Activated T-helper 17 cell treated with anti-CD3 and anti-CD28 coated beads, Interleukin-2, amount 50 U/mL, for 72 hours (primary cell): ENCODE results near the gene NEU3. TPM values are rescaled to one million over a fixed set of nuclear protein-coding genes. Genes with fewer than 3 reads are reported as not detected.
A peak's percentile ranks its signal among the peaks of the same experiment; 100 is the strongest.
"Not testable (repeated sequence)": the region's sequence is repeated elsewhere in the genome, so short reads cannot be mapped to it uniquely, and the experiment has no call there.

ENCODE experiments used
- ATAC-seq: fragments of 150-1000 bp; cut with Tn5 transposase; replicated peaks from 2 replicates; pipeline ENCODE4 v1.10.0; 2021; ENCODE audit warnings: mild to moderate bottlenecking, moderate library complexity
- H3K27ac Mint-ChIP-seq: one replicate; pipeline ENCODE4 v1.8.0; 2022; ENCODE audit warnings: mixed read lengths
- H3K27me3 Mint-ChIP-seq: one replicate; pipeline ENCODE4 v1.8.0; 2022; ENCODE audit warnings: mixed read lengths
- H3K36me3 Mint-ChIP-seq: one replicate; pipeline ENCODE4 v1.8.0; 2022; ENCODE audit warnings: low read depth, mild to moderate bottlenecking, mixed read lengths
- H3K4me1 Mint-ChIP-seq: one replicate; pipeline ENCODE4 v1.8.0; 2022; ENCODE audit warnings: mixed read lengths
- H3K4me3 Mint-ChIP-seq: one replicate; pipeline ENCODE4 v1.8.0; 2022; ENCODE audit warnings: mild to moderate bottlenecking, mixed read lengths
- H3K9me3 Mint-ChIP-seq: one replicate; pipeline ENCODE4 v1.8.0; 2022; ENCODE audit warnings: mixed read lengths
- total RNA-seq, 2 donors: library from RNA; stranded (reverse); gene quantifications; one replicate each; pipeline ENCODE4 v1.2.3, GENCODE V29; 2022

NEU3 gene
- total RNA-seq, 2 donors from 2014 or later, result 19.5 to 26.4 TPM

DNA sequence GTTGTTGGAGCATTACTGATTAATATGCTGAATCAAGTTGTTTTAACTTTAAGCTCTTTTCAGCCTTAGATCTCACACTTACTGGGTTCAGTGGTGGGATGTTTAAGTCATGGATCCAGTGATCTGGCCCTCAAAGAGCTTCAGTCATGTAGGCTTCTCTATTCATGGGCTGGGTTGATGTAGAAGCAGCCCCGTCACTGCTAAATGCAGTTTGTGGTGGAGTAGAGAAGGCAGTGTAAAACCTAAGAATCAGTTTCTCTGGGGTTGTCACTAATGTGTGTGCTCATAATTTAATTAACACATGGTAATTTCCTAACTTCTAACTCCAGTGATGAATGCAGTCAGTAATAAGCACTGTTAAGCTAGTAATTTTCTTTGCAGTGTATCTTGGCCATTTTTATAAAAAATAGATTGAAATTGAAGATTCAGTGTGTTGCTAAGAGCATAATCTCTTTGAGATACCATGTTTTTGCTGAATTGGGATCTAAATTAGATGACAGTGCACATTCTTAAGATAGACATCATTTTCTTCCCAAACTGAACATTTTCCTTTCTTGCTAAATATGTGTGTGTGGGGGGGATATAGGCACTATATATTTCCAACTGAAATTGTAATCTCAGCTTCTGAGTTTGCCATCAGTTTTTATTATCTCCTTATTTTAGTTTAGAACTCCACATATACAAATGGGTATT is 30.6 kb upstream of the NEU3 start:
- peaks cover 54% of the 10 kb centered on the region for H3K4me1 Mint-ChIP-seq
- no peaks in the 10 kb centered on the region for H3K9me3 Mint-ChIP-seq
- no peak overlapping the region for H3K4me3 Mint-ChIP-seq
- peaks cover 99% of the 10 kb centered on the region for H3K36me3 Mint-ChIP-seq
- peak overlapping the region; percentile 1 for H3K27ac Mint-ChIP-seq
- no peaks in the 10 kb centered on the region for H3K27me3 Mint-ChIP-seq
- no peak for ATAC-seq

DNA sequence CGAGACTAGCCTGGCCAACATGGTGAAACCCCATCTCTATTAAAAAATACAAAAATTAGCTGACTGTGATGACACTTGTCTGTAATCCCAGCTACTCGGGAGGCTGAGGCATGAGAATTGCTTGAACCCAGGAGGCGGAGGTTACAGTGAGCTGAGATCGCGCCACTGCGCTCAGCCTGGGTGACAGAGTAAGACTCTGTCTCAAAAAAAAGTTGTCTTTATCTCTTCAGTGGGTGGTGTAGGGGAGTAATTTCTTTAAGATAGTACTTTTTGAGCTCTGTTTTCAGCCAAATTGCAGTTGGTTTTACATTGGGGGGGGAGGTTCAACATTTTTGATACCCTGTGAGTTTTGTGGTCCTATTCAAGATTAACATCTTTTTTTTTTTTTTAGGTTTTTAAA is 28.6 kb upstream of the NEU3 start:
- H3K27me3 Mint-ChIP-seq, ATAC-seq, H3K4me3 Mint-ChIP-seq, H3K9me3 Mint-ChIP-seq: not testable (repeated sequence)
- H3K27ac Mint-ChIP-seq, result peak overlapping the region; percentile 58
- peaks cover 51% of the 10 kb centered on the region for H3K4me1 Mint-ChIP-seq
- peaks cover 99% of the 10 kb centered on the region for H3K36me3 Mint-ChIP-seq

DNA sequence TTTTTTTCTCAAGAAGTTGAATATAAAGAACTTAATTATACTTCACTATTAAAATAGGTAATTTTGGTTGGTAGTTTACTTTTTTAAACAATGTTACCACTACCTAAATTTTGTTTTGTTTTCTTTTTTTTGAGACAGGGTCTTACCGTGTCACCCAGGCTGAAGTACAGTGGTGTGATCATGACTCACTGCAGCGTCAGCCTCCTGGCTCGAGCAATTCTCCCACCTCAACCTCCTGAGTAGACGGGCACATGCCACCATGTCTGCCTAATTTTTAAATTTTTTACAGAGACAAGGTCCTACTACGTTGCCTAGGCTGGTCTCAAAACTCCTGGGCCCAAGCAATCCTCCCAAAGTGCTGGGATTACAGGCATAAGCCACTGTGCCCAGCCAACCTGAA is 22.1 kb upstream of the NEU3 start:
- H3K4me1 Mint-ChIP-seq, result peaks cover 13% of the 10 kb centered on the region
- no peak for ATAC-seq
- H3K27ac Mint-ChIP-seq, result no peak overlapping the region
- H3K36me3 Mint-ChIP-seq, result peaks cover 100% of the 10 kb centered on the region
- no peak overlapping the region for H3K4me3 Mint-ChIP-seq
- no peaks in the 10 kb centered on the region for H3K9me3 Mint-ChIP-seq
- H3K27me3 Mint-ChIP-seq, result no peaks in the 10 kb centered on the region

DNA sequence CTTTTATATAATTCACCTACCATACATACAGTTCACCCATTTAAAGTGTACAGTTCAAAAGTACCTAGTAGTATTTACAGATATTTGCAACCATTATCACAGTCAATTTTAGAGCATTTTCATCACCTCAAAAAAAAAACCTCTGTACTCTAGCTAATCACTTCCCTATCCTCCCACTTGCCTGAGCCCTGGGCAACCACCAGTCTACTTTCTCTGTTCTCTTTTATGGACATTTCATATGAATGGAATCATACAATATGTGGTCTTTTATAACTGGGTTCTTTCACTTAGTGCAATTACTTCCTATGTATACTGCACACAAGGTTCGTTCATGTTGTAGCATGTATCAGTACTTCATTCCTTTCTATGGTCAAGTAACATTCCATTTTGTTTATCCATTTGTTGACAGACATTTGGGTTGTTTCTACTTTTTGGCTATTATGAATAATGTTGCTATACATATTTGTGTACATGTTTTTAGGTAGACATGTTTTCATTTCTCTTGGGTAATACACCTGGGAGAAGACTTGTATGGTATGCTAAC is 17.8 kb upstream of the NEU3 start:
- ATAC-seq, result no peak
- Mint-ChIP-seq H3K27ac (no peak overlapping the region), H3K4me1 (peaks cover 6% of the 10 kb centered on the region), H3K4me3 (no peak overlapping the region), H3K9me3 (no peaks in the 10 kb centered on the region), H3K27me3 (no peaks in the 10 kb centered on the region), H3K36me3 (peaks cover 100% of the 10 kb centered on the region)

DNA sequence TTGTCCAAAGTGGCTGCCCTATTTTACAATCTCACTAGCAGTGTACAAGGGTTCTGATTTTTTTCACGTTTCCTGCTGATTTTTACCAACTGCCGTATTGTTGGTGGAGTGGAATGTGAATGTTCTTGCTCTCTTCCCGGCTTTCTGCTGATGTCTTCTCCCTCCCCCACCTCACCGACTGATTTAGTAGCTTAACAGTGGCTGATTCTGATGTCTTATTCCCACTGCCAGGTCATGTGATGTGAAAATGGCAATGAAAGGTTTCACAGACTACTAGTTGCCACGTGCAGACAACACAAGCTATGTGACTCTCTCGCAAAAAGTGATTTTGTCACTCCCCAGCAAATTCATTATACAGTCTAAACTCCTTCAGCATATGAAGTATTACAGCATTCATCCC is 17.3 kb upstream of the NEU3 start:
- Mint-ChIP-seq H3K27me3 (no peaks in the 10 kb centered on the region), H3K4me3 (no peak overlapping the region), H3K27ac (no peak overlapping the region), H3K9me3 (no peaks in the 10 kb centered on the region), H3K4me1 (peaks cover 6% of the 10 kb centered on the region), H3K36me3 (peaks cover 100% of the 10 kb centered on the region)
- no peak for ATAC-seq

DNA sequence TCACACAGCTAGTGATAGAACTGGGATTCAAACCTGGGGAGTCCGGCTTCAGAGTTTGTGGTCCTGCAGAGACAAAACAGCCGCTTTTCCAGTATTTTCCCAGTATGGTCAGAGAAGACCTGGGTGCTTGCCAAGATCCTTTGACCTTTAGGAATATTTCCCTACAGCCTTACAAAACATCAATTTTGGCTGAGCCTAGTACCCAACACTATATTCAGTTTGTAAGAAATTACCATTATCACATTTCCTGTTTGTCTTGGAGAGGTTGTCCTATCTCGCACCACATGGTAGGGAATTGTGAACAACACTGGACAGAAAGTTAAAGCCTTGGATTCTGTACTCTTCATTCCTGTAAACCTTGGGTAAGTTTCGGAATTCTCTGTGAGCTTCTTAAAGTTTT is 10.7 kb upstream of the NEU3 start:
- ATAC-seq, result no peak
- H3K4me1 Mint-ChIP-seq, result peaks cover 5% of the 10 kb centered on the region
- no peak overlapping the region for H3K27ac Mint-ChIP-seq
- H3K9me3 Mint-ChIP-seq, result no peaks in the 10 kb centered on the region
- peaks cover 76% of the 10 kb centered on the region for H3K36me3 Mint-ChIP-seq
- H3K27me3 Mint-ChIP-seq, result no peaks in the 10 kb centered on the region
- H3K4me3 Mint-ChIP-seq, result no peak overlapping the region

DNA sequence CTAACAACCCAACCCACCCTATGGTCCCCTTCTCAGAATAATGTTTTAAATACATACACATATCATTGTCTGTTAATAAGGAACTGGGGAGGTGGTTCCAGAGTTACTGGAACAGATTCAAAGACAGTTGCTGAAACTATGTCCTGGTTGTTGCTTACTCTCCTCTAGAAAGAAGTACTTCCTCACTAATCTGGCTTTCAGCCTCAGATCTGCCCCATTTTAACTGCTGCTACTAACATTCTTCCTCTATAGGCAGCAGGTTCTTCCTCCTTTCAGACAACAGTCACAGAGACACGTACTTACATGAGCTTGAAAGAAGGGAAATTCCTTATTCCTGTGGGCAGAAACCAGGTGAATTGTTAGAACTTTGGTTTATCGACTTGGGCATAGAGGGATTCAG is 8.1 kb upstream of the NEU3 start:
- Mint-ChIP-seq H3K36me3 (peaks cover 50% of the 10 kb centered on the region), H3K27ac (peak overlapping the region; percentile 25), H3K9me3 (no peaks in the 10 kb centered on the region), H3K4me1 (no peaks in the 10 kb centered on the region), H3K4me3 (no peak overlapping the region), H3K27me3 (no peaks in the 10 kb centered on the region)
- no peak for ATAC-seq

DNA sequence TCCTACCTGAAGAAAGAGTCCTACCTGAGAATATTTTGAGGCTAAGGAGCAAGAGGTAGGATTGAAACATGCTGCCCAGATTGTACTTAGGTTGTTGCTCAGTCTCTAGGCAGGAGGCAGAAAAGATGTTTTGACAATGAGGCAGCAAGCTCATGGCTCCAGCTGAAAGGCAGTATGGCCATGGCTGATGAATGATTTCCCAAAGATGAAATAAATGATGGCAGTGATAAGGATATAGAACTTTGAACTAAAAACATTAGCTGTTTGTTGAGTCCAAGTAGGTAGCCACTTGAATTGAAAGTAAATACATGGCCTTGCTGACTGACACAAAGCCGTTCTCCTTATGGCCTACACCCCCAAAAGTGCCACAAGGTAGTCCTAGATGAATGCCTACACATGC is 6.8 kb upstream of the NEU3 start:
- Mint-ChIP-seq H3K4me1 (no peaks in the 10 kb centered on the region), H3K27me3 (no peaks in the 10 kb centered on the region), H3K36me3 (peaks cover 38% of the 10 kb centered on the region), H3K4me3 (no peak overlapping the region), H3K9me3 (no peaks in the 10 kb centered on the region), H3K27ac (peak overlapping the region; percentile 9)
- ATAC-seq, result no peak

DNA sequence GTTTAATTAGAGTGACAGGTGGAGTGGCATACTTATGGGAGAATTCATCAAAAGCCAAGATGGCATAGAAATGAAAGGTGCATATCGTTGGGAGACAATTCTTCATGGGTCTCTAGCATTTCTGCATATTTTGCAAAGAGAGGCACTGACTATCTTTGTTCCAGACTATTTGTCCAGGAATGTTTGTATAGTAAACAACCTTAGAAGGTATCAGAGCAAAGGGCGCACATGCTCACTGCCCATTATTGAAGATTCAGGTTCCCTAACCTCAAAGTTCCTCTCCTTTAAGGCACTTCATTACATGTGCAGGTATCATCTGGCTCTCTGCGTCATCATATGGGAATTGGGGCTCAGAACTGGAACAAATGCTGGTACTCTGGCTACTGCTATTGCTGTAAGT is 4.7 kb upstream of the NEU3 start:
- no peak overlapping the region for H3K4me3 Mint-ChIP-seq

DNA sequence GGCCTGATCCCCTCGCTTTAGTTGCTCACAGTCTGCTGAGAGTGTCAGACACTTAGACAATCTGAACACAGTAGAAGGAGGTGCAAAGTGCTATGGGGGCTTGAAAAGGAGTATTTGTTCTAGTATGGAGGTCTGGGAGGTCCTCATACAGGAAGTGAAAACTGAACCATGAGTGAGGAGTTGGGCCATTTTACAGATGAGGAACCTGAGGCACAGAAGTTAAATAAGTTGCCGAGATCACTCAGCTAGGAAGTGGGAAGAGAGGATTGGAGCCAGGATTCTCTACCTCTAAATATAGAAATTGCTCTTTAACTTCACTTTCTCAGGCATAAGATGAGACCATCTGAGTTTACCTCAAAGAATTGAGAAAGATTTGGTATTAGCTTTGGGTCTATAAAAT is 4.0 kb upstream of the NEU3 start:
- H3K27me3 Mint-ChIP-seq, result no peaks in the 10 kb centered on the region
- ATAC-seq, result no peak

More for the DNA sequence above, 4.7 kb upstream of the NEU3 start:
- no peaks in the 10 kb centered on the region for H3K27me3 Mint-ChIP-seq
- no peak for ATAC-seq
- peaks cover 20% of the 10 kb centered on the region for H3K36me3 Mint-ChIP-seq
- H3K9me3 Mint-ChIP-seq, result no peaks in the 10 kb centered on the region
- no peaks in the 10 kb centered on the region for H3K4me1 Mint-ChIP-seq
- no peak overlapping the region for H3K27ac Mint-ChIP-seq

DNA sequence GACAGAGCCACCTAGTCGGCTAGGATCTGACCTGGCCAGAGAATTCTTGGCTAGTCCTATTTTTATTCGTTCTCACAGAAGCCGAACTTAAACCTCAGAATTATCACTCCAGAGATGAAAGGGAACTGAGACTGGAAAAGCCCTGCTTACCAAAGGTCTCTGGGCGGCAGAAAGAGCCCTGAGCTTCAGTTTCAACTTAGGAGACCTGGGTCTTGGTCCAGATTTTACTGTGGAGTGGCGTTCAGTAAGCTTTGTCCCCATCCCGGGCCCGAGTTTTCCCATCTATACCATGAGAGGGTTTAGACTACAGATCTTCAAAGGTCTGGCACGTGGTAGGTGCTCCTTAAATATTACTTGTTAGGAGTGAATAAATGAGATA is 516 bp downstream of the NEU3 start:
- peak overlapping the region; percentile 93 for H3K4me3 Mint-ChIP-seq

More for the DNA sequence above, 4.0 kb upstream of the NEU3 start:
- Mint-ChIP-seq H3K9me3 (no peaks in the 10 kb centered on the region), H3K27ac (peak overlapping the region; percentile 6), H3K36me3 (peaks cover 13% of the 10 kb centered on the region), H3K4me1 (peaks cover 6% of the 10 kb centered on the region), H3K4me3 (no peak overlapping the region)

DNA sequence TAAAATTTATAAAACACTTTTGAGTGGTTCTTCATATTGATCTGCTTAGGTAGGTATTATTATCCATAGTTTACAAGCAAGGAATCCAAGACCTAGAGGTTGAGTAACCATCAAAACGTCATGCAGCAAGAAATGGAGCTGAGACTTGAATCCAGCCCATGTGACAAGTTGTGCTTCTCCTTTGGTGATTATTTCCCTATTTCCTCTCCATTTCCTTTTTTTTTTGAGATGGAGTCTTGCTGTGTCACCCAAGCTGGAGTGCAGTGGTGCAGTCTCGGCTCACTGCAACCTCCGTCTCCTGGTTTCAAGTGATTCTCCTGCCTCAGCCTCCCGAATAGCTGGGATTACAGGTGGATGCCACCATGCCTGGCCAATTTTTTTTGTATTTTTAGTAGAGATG is 1.4 kb downstream of the NEU3 start:
- Mint-ChIP-seq H3K4me3 (peak overlapping the region; percentile 93), H3K27ac (peak overlapping the region; percentile 2), H3K4me1 (peaks cover 17% of the 10 kb centered on the region), H3K36me3 (peaks cover 17% of the 10 kb centered on the region)
- not testable (repeated sequence) for H3K9me3 Mint-ChIP-seq, ATAC-seq, H3K27me3 Mint-ChIP-seq

More for the DNA sequence above, 516 bp downstream of the NEU3 start:
- peaks cover 8% of the 10 kb centered on the region for H3K36me3 Mint-ChIP-seq
- peaks cover 17% of the 10 kb centered on the region for H3K4me1 Mint-ChIP-seq
- H3K9me3 Mint-ChIP-seq, result no peaks in the 10 kb centered on the region
- H3K27ac Mint-ChIP-seq, result peak overlapping the region; percentile 89
- H3K27me3 Mint-ChIP-seq, result no peaks in the 10 kb centered on the region
- ATAC-seq, result peak; percentile 3

DNA sequence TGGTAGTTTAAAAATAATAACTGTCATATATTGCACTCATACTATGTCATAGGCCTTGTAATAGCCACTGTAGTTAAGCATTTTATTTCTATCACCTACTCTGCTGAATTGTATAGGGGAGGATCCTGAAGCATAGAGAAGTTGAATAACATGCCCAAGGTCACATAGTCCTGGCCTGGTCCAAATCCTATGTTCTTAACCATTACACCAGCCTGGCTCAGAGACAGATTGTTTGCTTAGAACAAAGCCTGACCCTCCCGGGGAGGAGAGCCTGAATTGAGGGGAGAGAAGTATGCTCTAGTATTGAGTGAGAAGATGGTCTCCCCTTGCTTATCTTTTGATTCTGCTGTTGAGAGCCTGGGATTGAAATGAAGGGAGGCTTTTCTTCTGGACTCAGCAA is 2.2 kb downstream of the NEU3 start:
- no peak for ATAC-seq
- Mint-ChIP-seq H3K27ac (peak overlapping the region; percentile 2), H3K4me1 (peaks cover 17% of the 10 kb centered on the region), H3K36me3 (peaks cover 24% of the 10 kb centered on the region), H3K4me3 (peak overlapping the region; percentile 93), H3K27me3 (no peaks in the 10 kb centered on the region), H3K9me3 (no peaks in the 10 kb centered on the region)

DNA sequence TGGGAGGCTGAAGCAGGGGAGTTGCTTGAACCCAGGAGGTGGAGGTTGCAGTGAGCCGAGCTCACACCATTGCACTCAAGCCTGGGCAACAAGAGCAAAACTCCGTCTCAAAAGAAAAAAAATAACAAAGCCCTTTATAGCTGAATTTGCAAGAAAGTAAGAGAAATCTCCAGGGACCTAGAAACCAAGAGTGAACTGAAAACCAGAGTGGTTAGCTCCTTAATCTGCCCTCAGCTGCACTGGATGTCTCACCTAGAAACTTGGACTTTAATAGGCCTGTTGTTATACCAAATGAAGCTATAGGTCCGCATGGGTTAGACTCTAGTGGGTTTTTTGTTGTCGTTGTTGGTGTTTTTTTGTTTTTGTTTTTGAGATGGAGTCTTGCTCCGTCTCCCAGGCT is 4.1 kb downstream of the NEU3 start:
- Mint-ChIP-seq H3K36me3 (peaks cover 42% of the 10 kb centered on the region), H3K4me1 (peaks cover 17% of the 10 kb centered on the region), H3K4me3 (no peak overlapping the region), H3K27me3 (no peaks in the 10 kb centered on the region), H3K9me3 (no peaks in the 10 kb centered on the region), H3K27ac (no peak overlapping the region)
- ATAC-seq, result no peak

DNA sequence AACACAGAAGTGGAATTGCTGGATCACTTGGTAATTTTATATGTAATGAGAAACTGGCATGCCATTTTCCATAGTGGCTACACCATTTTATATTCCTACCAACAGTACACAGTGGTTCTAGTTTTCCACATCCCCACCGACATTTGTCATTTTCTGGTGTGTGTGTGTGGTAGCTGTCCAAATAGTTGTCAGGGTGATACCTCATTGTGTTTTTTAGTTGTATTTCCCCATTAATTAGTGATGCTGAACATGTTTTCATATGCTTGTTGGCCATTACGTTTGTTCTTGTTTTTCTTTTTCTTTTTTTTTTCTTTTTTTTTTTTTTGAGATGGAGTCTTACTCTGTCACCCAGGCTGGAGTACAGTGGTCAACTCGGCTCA is 12.2 kb downstream of the NEU3 start:
- H3K27ac Mint-ChIP-seq, result no peak overlapping the region
- no peaks in the 10 kb centered on the region for H3K9me3 Mint-ChIP-seq
- peaks cover 65% of the 10 kb centered on the region for H3K36me3 Mint-ChIP-seq
- ATAC-seq, result no peak
- H3K4me1 Mint-ChIP-seq, result no peaks in the 10 kb centered on the region
- no peaks in the 10 kb centered on the region for H3K27me3 Mint-ChIP-seq
- H3K4me3 Mint-ChIP-seq, result no peak overlapping the region
